IPS-18a (cell line): ENCODE data around the gene LPIN1.

Experiments
- H3K27ac ChIP-seq: one replicate; pipeline ENCODE4 v1.5.1; 2013; ENCODE audit warnings: low read length
- H3K27me3 ChIP-seq: one replicate; pipeline ENCODE4 v1.6.1; 2013; ENCODE audit warnings: mild to moderate bottlenecking, low read length; ENCODE audit not compliant: control insufficient read depth, insufficient read depth
- H3K36me3 ChIP-seq: one replicate; pipeline ENCODE4 v1.6.1; 2013; ENCODE audit warnings: low read depth, low read length; ENCODE audit not compliant: control insufficient read depth
- H3K4me1 ChIP-seq: one replicate; pipeline ENCODE4 v1.6.1; 2013; ENCODE audit warnings: low read depth, low read length; ENCODE audit not compliant: control insufficient read depth
- H3K4me3 ChIP-seq: one replicate; pipeline ENCODE4 v1.5.1; 2013; ENCODE audit warnings: low read length
- H3K9ac ChIP-seq: one replicate; pipeline ENCODE4 v1.6.1; 2013; ENCODE audit warnings: mild to moderate bottlenecking, low read length, moderate library complexity
- H3K9me3 ChIP-seq: one replicate; pipeline ENCODE4 v1.6.1; 2013; ENCODE audit warnings: low read depth, low read length; ENCODE audit not compliant: control insufficient read depth

The LPIN1 gene

GRCh38 chr2:11748861-11749645 lies 2.6 kb downstream of the LPIN1 start:
- Histone ChIP-seq H3K4me1 (peaks cover 39% of the 10 kb centered on the region), H3K9me3 (no peaks in the 10 kb centered on the region), H3K4me3 (no peak overlapping the region), H3K36me3 (no peaks in the 10 kb centered on the region), H3K27ac (no peak overlapping the region), H3K27me3 (peaks cover 5% of the 10 kb centered on the region), H3K9ac (no peak overlapping the region)

GRCh38 chr2:11749646-11750349 lies 3.4 kb downstream of the LPIN1 start:
- H3K36me3 ChIP-seq, result no peaks in the 10 kb centered on the region
- no peak overlapping the region for H3K27ac ChIP-seq
- no peak overlapping the region for H3K9ac ChIP-seq
- no peaks in the 10 kb centered on the region for H3K9me3 ChIP-seq
- no peak overlapping the region for H3K4me3 ChIP-seq
- peaks cover 5% of the 10 kb centered on the region for H3K27me3 ChIP-seq
- H3K4me1 ChIP-seq, result peaks cover 33% of the 10 kb centered on the region

- no peaks in the 10 kb centered on the region for H3K36me3 ChIP-seq
- H3K4me3 ChIP-seq, result no peak overlapping the region
- H3K9me3 ChIP-seq, result no peaks in the 10 kb centered on the region
- peaks cover 30% of the 10 kb centered on the region for H3K4me1 ChIP-seq
- no peak overlapping the region for H3K27ac ChIP-seq
- H3K27me3 ChIP-seq, result peaks cover 5% of the 10 kb centered on the region
- no peak overlapping the region for H3K9ac ChIP-seq
These were observed 4.0 kb downstream of the LPIN1 start for GRCh38 chr2:11750422-11750821.

GRCh38 chr2:11750917-11751316 lies 4.5 kb downstream of the LPIN1 start:
- Histone ChIP-seq H3K9me3 (no peaks in the 10 kb centered on the region), H3K4me3 (no peak overlapping the region), H3K27me3 (peaks cover 5% of the 10 kb centered on the region), H3K27ac (no peak overlapping the region), H3K4me1 (peaks cover 29% of the 10 kb centered on the region), H3K36me3 (no peaks in the 10 kb centered on the region), H3K9ac (no peak overlapping the region)

GRCh38 chr2:11752906-11753305 lies 6.5 kb downstream of the LPIN1 start:
- Histone ChIP-seq H3K27me3 (no peaks in the 10 kb centered on the region), H3K4me1 (peaks cover 18% of the 10 kb centered on the region), H3K27ac (no peak overlapping the region), H3K36me3 (no peaks in the 10 kb centered on the region), H3K9me3 (no peaks in the 10 kb centered on the region), H3K9ac (no peak overlapping the region), H3K4me3 (no peak overlapping the region)

GRCh38 chr2:11753452-11753885 lies 7.0 kb downstream of the LPIN1 start:
- H3K27ac ChIP-seq, result no peak overlapping the region
- H3K4me3 ChIP-seq, result no peak overlapping the region
- H3K9ac ChIP-seq, result no peak overlapping the region
- H3K27me3 ChIP-seq, result no peaks in the 10 kb centered on the region
- peaks cover 16% of the 10 kb centered on the region for H3K4me1 ChIP-seq
- H3K36me3 ChIP-seq, result no peaks in the 10 kb centered on the region
- H3K9me3 ChIP-seq, result no peaks in the 10 kb centered on the region

- peaks cover 13% of the 10 kb centered on the region for H3K4me1 ChIP-seq
- no peaks in the 10 kb centered on the region for H3K36me3 ChIP-seq
- H3K9ac ChIP-seq, result no peak overlapping the region
- H3K27me3 ChIP-seq, result no peaks in the 10 kb centered on the region
- no peaks in the 10 kb centered on the region for H3K9me3 ChIP-seq
- no peak overlapping the region for H3K27ac ChIP-seq
- H3K4me3 ChIP-seq, result no peak overlapping the region
These were observed 7.7 kb downstream of the LPIN1 start for GRCh38 chr2:11753886-11754699.

- no peaks in the 10 kb centered on the region for H3K9me3 ChIP-seq
- no peaks in the 10 kb centered on the region for H3K27me3 ChIP-seq
- H3K36me3 ChIP-seq, result no peaks in the 10 kb centered on the region
- no peak overlapping the region for H3K27ac ChIP-seq
- no peak overlapping the region for H3K9ac ChIP-seq
- peaks cover 9% of the 10 kb centered on the region for H3K4me1 ChIP-seq
- no peak overlapping the region for H3K4me3 ChIP-seq
These were observed 8.2 kb downstream of the LPIN1 start for GRCh38 chr2:11754700-11755015.

GRCh38 chr2:11757101-11757500 lies 10.7 kb downstream of the LPIN1 start:
- H3K4me1 ChIP-seq, result no peaks in the 10 kb centered on the region
- no peaks in the 10 kb centered on the region for H3K36me3 ChIP-seq
- H3K4me3 ChIP-seq, result no peak overlapping the region
- H3K9ac ChIP-seq, result no peak overlapping the region
- H3K9me3 ChIP-seq, result no peaks in the 10 kb centered on the region
- no peaks in the 10 kb centered on the region for H3K27me3 ChIP-seq
- no peak overlapping the region for H3K27ac ChIP-seq

GRCh38 chr2:11758187-11758586 lies 11.8 kb downstream of the LPIN1 start:
- no peaks in the 10 kb centered on the region for H3K36me3 ChIP-seq
- no peaks in the 10 kb centered on the region for H3K9me3 ChIP-seq
- H3K27ac ChIP-seq, result no peak overlapping the region
- H3K4me1 ChIP-seq, result no peaks in the 10 kb centered on the region
- no peak overlapping the region for H3K4me3 ChIP-seq
- H3K9ac ChIP-seq, result no peak overlapping the region
- H3K27me3 ChIP-seq, result no peaks in the 10 kb centered on the region

- Histone ChIP-seq H3K27me3 (no peaks in the 10 kb centered on the region), H3K9ac (no peak overlapping the region), H3K4me1 (no peaks in the 10 kb centered on the region), H3K36me3 (no peaks in the 10 kb centered on the region), H3K27ac (no peak overlapping the region), H3K9me3 (no peaks in the 10 kb centered on the region), H3K4me3 (no peak overlapping the region)
These were observed 12.2 kb downstream of the LPIN1 start for GRCh38 chr2:11758647-11759046.
